ENCODE data around the gene RDH11. TPM values are rescaled to one million over a fixed set of nuclear protein-coding genes. Genes with fewer than 3 reads are reported as not detected.
"Not testable (repeated sequence)": the region's sequence is repeated elsewhere in the genome, so short reads cannot be mapped to it uniquely, and the experiment has no call there.

The RDH11 gene
- polyA plus RNA-seq, 3 donors, result 64.9 to 70.7 (median 65.4) TPM

GRCh38 chr14:67710209-67710608 is 14.6 kb upstream of the RDH11 start:
- Histone ChIP-seq H3K4me2 (replicated peaks; ENCODE audit: extremely low read depth, low read length, poor library complexity, severe bottlenecking) (no peak overlapping the region), H3K79me2 (ENCODE audit: insufficient read depth, low read length) (no peaks in the 10 kb centered on the region), H3K4me3 (replicated peaks in 1 of 3; ENCODE audit: low read depth in 2 of 3, low read length in 3 of 3) (no peak overlapping the region), H3K9ac (ENCODE audit: insufficient read depth, low read length, poor library complexity, severe bottlenecking) (no peak overlapping the region), H4K20me1 (ENCODE audit: insufficient read depth, low read length) (no peaks in the 10 kb centered on the region), H3K4me1 (ENCODE audit: control insufficient read depth in 1 of 2, insufficient read depth in 2 of 2, low read length in 2 of 2) (no peaks in the 10 kb centered on the region), H3K36me3 (replicated peaks in 1 of 2; ENCODE audit: control insufficient read depth in 1 of 2, insufficient read depth in 2 of 2, low read length in 2 of 2) (no peaks in the 10 kb centered on the region), H3K9me3 (replicated peaks in 1 of 2; ENCODE audit: control insufficient read depth in 1 of 2, insufficient read depth in 1 of 2, low read length in 2 of 2) (peaks cover 4 to 10% of the 10 kb centered on the region in 2 donors), H3K27ac (ENCODE audit: low read depth in 1 of 2, low read length in 2 of 2) (no peak overlapping the region), H2AFZ (ENCODE audit: insufficient read depth, low read depth, low read length, poor library complexity, severe bottlenecking) (no peak overlapping the region), H3K27me3 (ENCODE audit: control insufficient read depth in 2 of 2, insufficient read depth in 2 of 2, low read length in 2 of 2) (no peaks in the 10 kb centered on the region)
- Mint-ChIP-seq H3K27me3 (ENCODE audit: low read depth in 3 of 3) (peaks cover 2 to 8% (median 3%) of the 10 kb centered on the region in 3 donors), H3K4me1 (no peaks in the 10 kb centered on the region), H3K27ac (no peak overlapping the region), H3K4me3 (no peak overlapping the region), H3K9me3 (peaks cover 0 to 27% (median 17%) of the 10 kb centered on the region in 7 donors), H3K36me3 (no peaks in the 10 kb centered on the region)
- intact Hi-C loops (cut with micrococcal nuclease), result no loop called here
- WGBS (ENCODE audit: insufficient coverage), result 80% methylated on average over 1 of the region's 2 CpGs
- no peak for TF ChIP-seq CTCF (IDR thresholded peaks at IDR 0.05)
- DNase-seq, result no peak

DNA sequence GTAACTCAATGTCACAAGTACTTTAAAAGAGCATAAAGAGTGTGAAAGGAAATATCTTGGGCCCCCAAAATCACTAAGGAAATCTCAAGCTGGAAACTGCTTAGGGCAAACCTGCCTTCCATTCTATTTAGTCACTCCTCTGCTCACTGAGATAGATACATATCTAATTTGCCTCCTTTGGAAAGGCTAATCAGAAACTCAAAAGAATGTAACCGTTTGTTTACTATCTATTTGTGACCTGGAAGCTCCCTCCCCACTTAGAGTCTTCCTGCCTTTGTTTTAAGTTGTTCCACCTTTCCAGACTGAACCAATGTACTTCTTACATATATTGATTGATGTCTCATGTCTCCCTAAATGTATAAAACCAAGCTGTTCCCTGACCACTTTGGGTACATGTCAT is 14.2 kb upstream of the RDH11 start:
- H3K4me2 ChIP-seq (replicated peaks; ENCODE audit: extremely low read depth, low read length, poor library complexity, severe bottlenecking); H3K27me3 ChIP-seq (ENCODE audit: control insufficient read depth in 2 of 2, insufficient read depth in 2 of 2, low read length in 2 of 2); H4K20me1 ChIP-seq (ENCODE audit: insufficient read depth, low read length); H3K36me3 Mint-ChIP-seq; H3K27ac Mint-ChIP-seq; H2AFZ ChIP-seq (ENCODE audit: insufficient read depth, low read depth, low read length, poor library complexity, severe bottlenecking); H3K9ac ChIP-seq (ENCODE audit: insufficient read depth, low read length, poor library complexity, severe bottlenecking); H3K27me3 Mint-ChIP-seq (ENCODE audit: low read depth in 3 of 3); H3K36me3 ChIP-seq (replicated peaks in 1 of 2; ENCODE audit: control insufficient read depth in 1 of 2, insufficient read depth in 2 of 2, low read length in 2 of 2); H3K79me2 ChIP-seq (ENCODE audit: insufficient read depth, low read length); H3K27ac ChIP-seq (ENCODE audit: low read depth in 1 of 2, low read length in 2 of 2); DNase-seq; H3K4me3 Mint-ChIP-seq; H3K4me3 ChIP-seq (replicated peaks in 1 of 3; ENCODE audit: low read depth in 2 of 3, low read length in 3 of 3); H3K4me1 Mint-ChIP-seq; H3K4me1 ChIP-seq (ENCODE audit: control insufficient read depth in 1 of 2, insufficient read depth in 2 of 2, low read length in 2 of 2): not testable (repeated sequence)
- intact Hi-C loops (cut with micrococcal nuclease), result loop anchor here (5.0 to 10.0 kb wide), 3 partner anchors 37 to 285 kb away; partner anchors contain the start of gene VTI1B (in 1 of the 2)
- 80% methylated on average over 1 of the region's 1 CpG for WGBS (ENCODE audit: insufficient coverage)
- H3K9me3 ChIP-seq (replicated peaks in 1 of 2; ENCODE audit: control insufficient read depth in 1 of 2, insufficient read depth in 1 of 2, low read length in 2 of 2), result peaks cover 4 to 10% of the 10 kb centered on the region in 2 donors
- peaks cover 0 to 27% (median 17%) of the 10 kb centered on the region in 7 donors for H3K9me3 Mint-ChIP-seq

DNA sequence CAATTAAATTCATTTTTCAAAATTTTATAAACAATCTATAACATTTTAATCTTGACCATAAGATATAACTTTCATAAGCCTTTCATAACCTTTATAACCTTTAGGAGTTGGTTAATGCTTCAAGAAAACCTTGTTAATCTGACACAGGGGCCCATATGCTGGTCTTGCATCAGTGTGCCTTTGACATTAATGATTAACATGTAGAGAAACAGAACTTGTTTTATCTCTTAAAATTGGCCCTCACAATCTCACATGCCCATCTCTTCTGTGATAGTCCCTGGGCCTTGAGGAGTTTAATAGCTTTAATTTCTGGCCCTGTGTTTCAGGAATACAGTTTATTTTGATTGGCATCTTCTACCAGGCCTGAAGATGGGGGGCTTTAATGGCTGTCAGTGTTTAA is 13.8 kb upstream of the RDH11 start:
- DNase-seq, result not testable (repeated sequence)

More for the DNA sequence above, 13.8 kb upstream of the RDH11 start:
- H3K27ac ChIP-seq (ENCODE audit: low read depth in 1 of 2, low read length in 2 of 2); H3K36me3 Mint-ChIP-seq; H3K9ac ChIP-seq (ENCODE audit: insufficient read depth, low read length, poor library complexity, severe bottlenecking); H3K4me2 ChIP-seq (replicated peaks; ENCODE audit: extremely low read depth, low read length, poor library complexity, severe bottlenecking); H3K36me3 ChIP-seq (replicated peaks in 1 of 2; ENCODE audit: control insufficient read depth in 1 of 2, insufficient read depth in 2 of 2, low read length in 2 of 2); H3K27me3 Mint-ChIP-seq (ENCODE audit: low read depth in 3 of 3); H3K4me3 Mint-ChIP-seq; H4K20me1 ChIP-seq (ENCODE audit: insufficient read depth, low read length); H3K79me2 ChIP-seq (ENCODE audit: insufficient read depth, low read length); H3K4me1 ChIP-seq (ENCODE audit: control insufficient read depth in 1 of 2, insufficient read depth in 2 of 2, low read length in 2 of 2); H3K27me3 ChIP-seq (ENCODE audit: control insufficient read depth in 2 of 2, insufficient read depth in 2 of 2, low read length in 2 of 2); H3K4me3 ChIP-seq (replicated peaks in 1 of 3; ENCODE audit: low read depth in 2 of 3, low read length in 3 of 3); H3K4me1 Mint-ChIP-seq; H3K27ac Mint-ChIP-seq; H2AFZ ChIP-seq (ENCODE audit: insufficient read depth, low read depth, low read length, poor library complexity, severe bottlenecking): not testable (repeated sequence)
- intact Hi-C loops (cut with micrococcal nuclease), result loop anchor here (5.0 to 10.0 kb wide), 3 partner anchors 37 to 285 kb away; partner anchors contain the start of gene VTI1B (in 1 of the 2)
- H3K9me3 Mint-ChIP-seq, result peaks cover 0 to 27% (median 17%) of the 10 kb centered on the region in 7 donors
- H3K9me3 ChIP-seq (replicated peaks in 1 of 2; ENCODE audit: control insufficient read depth in 1 of 2, insufficient read depth in 1 of 2, low read length in 2 of 2), result peaks cover 4 to 10% of the 10 kb centered on the region in 2 donors
